ENCODE results near the gene EIF4A3.

Gene EIF4A3

GRCh38 chr17:80122926-80123505 lies 23.9 kb downstream of the EIF4A3 start:
- no peak for TF ChIP-seq CTCF (IDR thresholded peaks at IDR 0.05; ENCODE audit: borderline replicate concordance, control extremely low read depth, extremely low read depth, insufficient read depth, missing control alignments)
- no peak for DNase-seq (ENCODE audit: low spot score)
- in situ Hi-C loops (cut with MboI; ENCODE audit: low sequenced_read_pairs, unreplicated experiment): no loop called here

- in situ Hi-C loops (cut with MboI; ENCODE audit: low sequenced_read_pairs, unreplicated experiment): no loop called here
- no peak for DNase-seq (ENCODE audit: low spot score)
- no peak for TF ChIP-seq CTCF (IDR thresholded peaks at IDR 0.05; ENCODE audit: borderline replicate concordance, control extremely low read depth, extremely low read depth, insufficient read depth, missing control alignments)
Observed at GRCh38 chr17:80122026-80122575, 24.8 kb downstream of the EIF4A3 start.

DNA sequence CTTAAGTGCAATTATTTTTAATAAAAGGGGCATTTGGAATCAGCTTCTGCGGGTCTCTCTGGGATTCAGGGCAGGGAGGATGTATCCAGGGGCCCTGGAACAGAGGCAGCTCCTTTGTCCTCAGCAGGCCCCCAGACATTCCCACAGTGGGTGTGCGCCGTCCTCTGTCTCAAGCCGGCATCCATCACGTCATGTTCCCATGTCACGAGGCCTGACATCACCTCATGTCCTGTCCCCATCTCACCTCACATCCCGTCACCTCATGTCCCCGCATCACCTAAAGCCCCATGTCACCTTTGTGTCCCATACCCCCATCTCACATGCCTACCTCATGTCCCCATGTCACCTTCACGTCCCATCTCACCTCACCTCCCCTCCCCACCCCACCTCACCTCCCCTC lies 27.1 kb downstream of the EIF4A3 start:
- in situ Hi-C loops (cut with MboI; ENCODE audit: low sequenced_read_pairs, unreplicated experiment): no loop called here
- TF ChIP-seq CTCF (IDR thresholded peaks at IDR 0.05; ENCODE audit: borderline replicate concordance, control extremely low read depth, extremely low read depth, insufficient read depth, missing control alignments): no peak

DNA sequence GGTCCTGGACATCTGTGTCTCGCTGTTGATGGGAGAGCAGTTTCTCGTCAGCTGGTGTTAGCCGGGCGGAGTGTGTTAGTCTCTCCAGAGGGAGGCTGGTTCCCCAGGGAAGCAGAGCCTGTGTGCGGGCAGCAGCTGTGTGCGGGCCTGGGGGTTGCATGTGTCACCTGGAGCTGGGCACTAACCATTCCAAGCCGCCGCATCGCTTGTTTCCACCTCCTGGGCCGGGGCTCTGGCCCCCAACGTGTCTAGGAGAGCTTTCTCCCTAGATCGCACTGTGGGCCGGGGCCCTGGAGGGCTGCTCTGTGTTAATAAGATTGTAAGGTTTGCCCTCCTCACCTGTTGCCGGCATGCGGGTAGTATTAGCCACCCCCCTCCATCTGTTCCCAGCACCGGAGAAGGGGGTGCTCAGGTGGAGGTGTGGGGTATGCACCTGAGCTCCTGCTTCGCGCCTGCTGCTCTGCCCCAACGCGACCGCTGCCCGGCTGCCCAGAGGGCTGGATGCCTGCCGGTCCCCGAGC lies 27.6 kb downstream of the EIF4A3 start:
- no peak for TF ChIP-seq CTCF (IDR thresholded peaks at IDR 0.05; ENCODE audit: borderline replicate concordance, control extremely low read depth, extremely low read depth, insufficient read depth, missing control alignments)
- in situ Hi-C loops (cut with MboI; ENCODE audit: low sequenced_read_pairs, unreplicated experiment): no loop called here
- no peak for DNase-seq (ENCODE audit: low spot score)

More for the DNA sequence above, 27.1 kb downstream of the EIF4A3 start:
- no peak for DNase-seq (ENCODE audit: low spot score)

GRCh38 chr17:80118601-80119270 lies 28.2 kb downstream of the EIF4A3 start:
- in situ Hi-C loops (cut with MboI; ENCODE audit: low sequenced_read_pairs, unreplicated experiment): no loop called here
- no peak for TF ChIP-seq CTCF (IDR thresholded peaks at IDR 0.05; ENCODE audit: borderline replicate concordance, control extremely low read depth, extremely low read depth, insufficient read depth, missing control alignments)

DNA sequence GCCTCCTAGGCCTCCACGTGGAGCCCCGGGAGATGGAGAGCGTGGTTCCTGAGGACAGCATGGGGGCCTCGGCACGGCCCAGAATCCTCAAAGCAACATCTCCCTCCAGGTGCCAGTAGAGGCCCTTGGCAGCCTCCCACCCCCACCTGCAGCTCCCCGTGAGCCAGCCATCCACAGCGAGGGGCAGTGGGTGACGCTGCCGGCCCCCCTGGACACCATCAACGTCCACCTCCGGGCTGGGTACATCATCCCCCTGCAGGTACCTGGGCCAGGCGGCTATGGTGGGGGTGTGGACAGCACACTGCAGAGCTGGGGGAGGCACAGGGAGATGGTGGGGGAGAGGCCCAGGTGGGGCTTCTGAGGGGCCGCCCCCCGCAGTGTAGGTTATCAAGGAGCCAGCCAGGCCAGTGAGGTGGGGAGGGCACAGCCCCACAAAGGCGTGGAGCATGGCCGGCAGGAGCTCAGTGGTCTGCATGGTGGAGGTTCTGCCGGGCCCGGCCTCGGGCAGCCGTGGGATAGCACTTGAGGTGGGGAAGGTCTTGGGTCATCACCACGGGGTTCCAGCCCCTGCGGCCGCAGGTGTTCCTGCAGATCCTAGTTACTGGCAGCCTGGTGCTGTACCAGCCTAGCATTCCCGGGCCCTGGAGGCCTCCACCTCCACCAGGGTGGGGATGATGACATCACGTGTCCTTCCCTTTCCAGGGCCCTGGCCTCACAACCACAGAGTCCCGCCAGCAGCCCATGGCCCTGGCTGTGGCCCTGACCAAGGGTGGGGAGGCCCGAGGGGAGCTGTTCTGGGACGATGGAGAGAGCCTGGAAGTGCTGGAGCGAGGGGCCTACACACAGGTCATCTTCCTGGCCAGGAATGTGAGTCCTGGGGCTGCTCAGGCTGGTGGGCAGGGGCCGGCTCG lies 29.2 kb downstream of the EIF4A3 start:
- DNase-seq (ENCODE audit: low spot score): peak; percentile 27
- TF ChIP-seq CTCF (IDR thresholded peaks at IDR 0.05; ENCODE audit: borderline replicate concordance, control extremely low read depth, extremely low read depth, insufficient read depth, missing control alignments): no peak
- in situ Hi-C loops (cut with MboI; ENCODE audit: low sequenced_read_pairs, unreplicated experiment): no loop called here

More at GRCh38 chr17:80118601-80119270, 28.2 kb downstream of the EIF4A3 start:
- peak; percentile 32 for DNase-seq (ENCODE audit: low spot score)

Measured in GM13976 (cell line).